Measurements from ENCODE around the gene FGD3.

GRCh38 chr9:92976431-92976830, 29.1 kb downstream of the FGD3 start:
- TF ChIP-seq CTCF (IDR thresholded peaks at IDR 0.05; ENCODE audit: poor library complexity) (no peak), EZH2phosphoT487 (IDR thresholded peaks at IDR 0.05; ENCODE audit: low read depth, severe bottlenecking, unreplicated experiment) (no peak), EZH2 (IDR thresholded peaks at IDR 0.05; ENCODE audit: borderline replicate concordance) (no peak)
